HUES6 (cell line): ENCODE measurements around the gene EFEMP1.

Experiments
- H3K27ac ChIP-seq: 2 replicates; pipeline ENCODE4 v1.7.0; 2013; ENCODE audit warnings: low read depth, mild to moderate bottlenecking, low read length, inconsistent platforms
- H3K27me3 ChIP-seq: 2 replicates; pipeline ENCODE4 v1.6.1; 2013; ENCODE audit warnings: low read length; ENCODE audit not compliant: control insufficient read depth, insufficient read depth
- H3K36me3 ChIP-seq: 2 replicates; pipeline ENCODE4 v1.6.1; 2013; ENCODE audit warnings: low read length; ENCODE audit not compliant: control insufficient read depth, insufficient read depth
- H3K4me1 ChIP-seq: 2 replicates; pipeline ENCODE4 v1.6.1; 2013; ENCODE audit warnings: low read length; ENCODE audit not compliant: control insufficient read depth, insufficient read depth
- H3K4me3 ChIP-seq: 2 replicates; pipeline ENCODE4 v1.5.1; 2013; ENCODE audit warnings: low read depth, low read length
- H3K9ac ChIP-seq: one replicate; pipeline ENCODE4 v1.6.1; 2013; ENCODE audit warnings: mild to moderate bottlenecking, low read length
- H3K9me3 ChIP-seq: 2 replicates; pipeline ENCODE4 v1.6.1; 2013; ENCODE audit warnings: low read depth, low read length; ENCODE audit not compliant: control insufficient read depth, insufficient read depth

EFEMP1 gene

DNA sequence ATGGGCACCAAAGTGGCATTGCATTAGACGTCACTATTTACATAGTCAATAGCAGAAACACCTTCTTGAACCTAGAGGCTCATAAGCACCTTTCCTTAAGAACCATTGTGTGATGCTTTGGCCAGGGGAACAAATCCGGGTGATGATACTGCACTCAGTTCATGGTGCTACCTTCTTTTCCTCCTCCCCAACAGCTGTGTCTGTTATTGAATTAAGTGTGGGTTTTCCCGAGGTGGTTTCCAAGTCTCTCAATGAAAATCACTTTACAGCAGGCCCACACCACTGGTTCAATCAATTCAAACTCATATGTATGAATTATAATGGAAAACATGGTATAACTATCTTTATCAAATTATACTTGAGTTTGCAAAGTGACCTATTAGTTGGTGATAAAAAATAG is 9.3 kb upstream of the EFEMP1 start:
- Histone ChIP-seq H3K36me3 (no peaks in the 10 kb centered on the region), H3K9me3 (no peaks in the 10 kb centered on the region), H3K27ac (no peak overlapping the region), H3K4me1 (no peaks in the 10 kb centered on the region), H3K4me3 (no peak overlapping the region), H3K9ac (no peak overlapping the region), H3K27me3 (no peaks in the 10 kb centered on the region)

DNA sequence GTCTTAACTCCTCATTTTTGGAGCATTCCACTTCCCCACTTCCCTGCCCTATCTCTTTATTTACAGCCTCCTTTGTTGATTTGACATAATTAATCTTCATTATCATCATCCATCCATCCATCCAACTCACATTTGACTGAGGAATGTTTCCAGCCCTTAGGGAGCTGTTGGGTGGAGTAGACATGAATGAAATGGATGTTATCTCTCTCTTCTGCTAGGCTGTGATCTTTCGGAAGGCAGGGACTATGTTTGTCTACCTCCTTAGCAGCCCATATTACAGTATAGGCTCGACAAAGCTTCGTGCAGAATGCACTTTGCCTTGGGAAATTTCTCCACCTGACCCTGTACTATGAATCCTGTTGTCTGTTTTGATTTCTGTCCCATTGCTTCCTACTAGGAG is 7.7 kb upstream of the EFEMP1 start:
- no peak overlapping the region for H3K27ac ChIP-seq
- no peaks in the 10 kb centered on the region for H3K9me3 ChIP-seq
- no peak overlapping the region for H3K4me3 ChIP-seq
- no peaks in the 10 kb centered on the region for H3K36me3 ChIP-seq
- H3K9ac ChIP-seq = no peak overlapping the region
- peaks cover 6% of the 10 kb centered on the region for H3K27me3 ChIP-seq
- H3K4me1 ChIP-seq = no peaks in the 10 kb centered on the region

DNA sequence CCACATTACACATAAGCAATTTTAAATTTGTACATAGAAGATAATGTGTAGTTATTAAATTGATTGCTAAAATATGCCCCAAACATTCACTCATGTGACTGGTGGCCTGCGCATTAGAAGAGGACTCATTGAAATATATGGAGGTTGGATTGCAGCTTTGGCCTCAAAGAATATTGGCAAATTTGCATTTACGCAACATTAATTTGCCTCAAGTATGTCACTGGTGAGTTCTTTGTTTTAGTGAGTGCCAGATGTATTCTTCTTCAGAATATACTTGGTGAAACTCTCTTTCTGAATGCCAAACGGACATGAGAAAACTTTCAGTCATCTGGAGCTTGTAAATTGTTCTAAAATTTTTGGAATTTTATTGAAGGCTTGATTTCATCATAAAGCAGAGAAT is 5.9 kb upstream of the EFEMP1 start:
- H3K27me3 ChIP-seq = peaks cover 22% of the 10 kb centered on the region

DNA sequence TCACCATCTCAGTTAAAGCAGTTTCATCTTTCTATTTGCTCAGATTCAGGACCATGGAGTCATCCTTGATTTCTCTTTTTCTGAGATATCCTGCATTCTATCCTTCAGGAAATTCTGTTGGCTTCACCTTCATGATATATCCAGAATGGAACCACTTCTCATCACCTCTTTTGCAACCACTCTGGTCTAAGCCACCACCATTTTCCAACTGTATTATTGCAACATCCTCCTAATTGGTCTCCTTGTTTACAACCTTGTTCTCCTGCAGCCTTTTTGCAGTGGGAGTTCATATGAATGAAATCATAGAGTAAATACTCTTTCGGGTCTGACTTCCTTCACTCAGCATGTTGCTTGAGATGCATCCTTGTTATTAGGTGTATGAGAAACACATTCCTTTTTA is 3.4 kb upstream of the EFEMP1 start:
- Histone ChIP-seq H3K9ac (no peak overlapping the region), H3K27me3 (peaks cover 47% of the 10 kb centered on the region), H3K27ac (no peak overlapping the region), H3K9me3 (no peaks in the 10 kb centered on the region), H3K4me1 (peaks cover 6% of the 10 kb centered on the region), H3K4me3 (no peak overlapping the region), H3K36me3 (no peaks in the 10 kb centered on the region)

More for the DNA sequence above, 5.9 kb upstream of the EFEMP1 start:
- H3K36me3 ChIP-seq = no peaks in the 10 kb centered on the region
- no peak overlapping the region for H3K4me3 ChIP-seq
- H3K4me1 ChIP-seq = no peaks in the 10 kb centered on the region
- no peak overlapping the region for H3K27ac ChIP-seq
- H3K9me3 ChIP-seq = no peaks in the 10 kb centered on the region
- no peak overlapping the region for H3K9ac ChIP-seq

DNA sequence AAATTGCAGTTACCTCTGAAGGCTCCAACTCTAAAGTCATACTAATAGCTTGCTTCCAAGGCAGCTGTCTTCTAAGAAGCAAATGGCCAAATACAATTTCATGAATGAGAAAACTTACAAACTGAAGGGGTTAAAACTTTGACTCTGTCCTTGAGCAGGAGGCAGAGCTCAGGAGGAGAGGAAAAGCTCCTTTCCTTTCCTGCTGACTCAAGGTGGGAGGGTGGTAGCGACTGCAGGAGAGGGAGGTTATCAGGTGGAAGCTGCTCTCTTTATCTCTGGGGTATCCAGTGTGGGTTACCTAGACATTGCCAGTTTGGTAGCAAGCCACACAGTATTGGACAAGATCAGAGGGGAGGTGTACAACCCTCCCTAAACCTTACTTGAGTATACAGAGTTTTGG is 2.7 kb upstream of the EFEMP1 start:
- peaks cover 10% of the 10 kb centered on the region for H3K4me1 ChIP-seq
- no peaks in the 10 kb centered on the region for H3K36me3 ChIP-seq
- H3K27ac ChIP-seq = no peak overlapping the region
- H3K4me3 ChIP-seq = no peak overlapping the region
- H3K9ac ChIP-seq = no peak overlapping the region
- H3K9me3 ChIP-seq = no peaks in the 10 kb centered on the region
- peaks cover 52% of the 10 kb centered on the region for H3K27me3 ChIP-seq

DNA sequence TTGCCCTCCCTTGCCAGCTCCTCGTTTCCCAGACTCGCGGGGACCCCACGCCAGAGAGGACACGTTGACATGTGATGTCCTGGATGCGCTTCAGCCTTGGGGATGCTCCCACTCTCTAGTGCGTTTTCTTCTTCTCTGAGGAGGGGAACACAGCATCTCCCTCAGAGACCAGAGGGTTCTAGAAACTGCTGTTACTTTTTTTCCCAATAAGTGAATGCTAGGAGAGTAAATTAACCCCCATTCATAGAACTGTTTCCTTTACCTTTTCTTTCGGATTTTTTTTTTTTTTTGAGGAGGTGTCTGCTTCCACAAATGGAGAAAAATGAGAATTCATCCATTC is 370 bp upstream of the EFEMP1 start:
- H3K36me3 ChIP-seq = no peaks in the 10 kb centered on the region
- H3K27ac ChIP-seq = no peak overlapping the region
- peaks cover 52% of the 10 kb centered on the region for H3K27me3 ChIP-seq
- H3K9ac ChIP-seq = peak overlapping the region; percentile 25
- peaks cover 10% of the 10 kb centered on the region for H3K4me1 ChIP-seq
- H3K4me3 ChIP-seq = peak overlapping the region; percentile 88
- no peaks in the 10 kb centered on the region for H3K9me3 ChIP-seq

DNA sequence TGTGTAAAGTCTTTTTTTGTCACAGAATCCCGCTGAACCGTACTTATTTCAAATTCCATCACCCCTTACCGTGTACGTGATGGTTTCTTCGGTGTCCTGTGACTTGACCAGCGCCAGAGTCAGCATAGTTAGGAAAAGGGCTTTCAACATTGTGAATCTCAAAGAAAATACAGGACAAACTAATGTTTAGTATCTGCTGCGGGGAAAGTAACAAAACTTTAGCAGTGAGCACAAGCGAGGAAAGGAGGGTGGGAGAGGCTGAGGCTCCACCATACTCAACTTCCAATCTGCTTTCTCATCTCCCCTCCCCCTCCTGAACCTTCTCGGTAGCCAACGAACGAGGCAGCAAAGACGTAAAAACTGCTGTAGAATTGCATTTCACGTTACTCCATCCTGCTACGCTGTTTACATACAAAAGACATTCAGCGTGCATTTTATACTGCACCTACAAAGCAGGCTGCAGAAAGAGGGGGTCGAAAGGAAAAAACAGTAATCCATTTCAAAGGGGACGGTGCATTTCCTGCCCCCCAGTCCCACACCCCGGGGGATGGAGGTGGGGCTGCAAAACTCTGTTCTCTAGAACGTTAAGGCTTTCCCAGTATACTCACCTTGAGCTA is 1.2 kb downstream of the EFEMP1 start:
- H3K9me3 ChIP-seq = no peaks in the 10 kb centered on the region
- H3K9ac ChIP-seq = peak overlapping the region; percentile 38
- peaks cover 52% of the 10 kb centered on the region for H3K27me3 ChIP-seq
- H3K27ac ChIP-seq = no peak overlapping the region
- H3K4me3 ChIP-seq = peak overlapping the region; percentile 88
- peaks cover 1% of the 10 kb centered on the region; the same call in 1 of the 2 replicates for H3K36me3 ChIP-seq
- peaks cover 10% of the 10 kb centered on the region for H3K4me1 ChIP-seq

DNA sequence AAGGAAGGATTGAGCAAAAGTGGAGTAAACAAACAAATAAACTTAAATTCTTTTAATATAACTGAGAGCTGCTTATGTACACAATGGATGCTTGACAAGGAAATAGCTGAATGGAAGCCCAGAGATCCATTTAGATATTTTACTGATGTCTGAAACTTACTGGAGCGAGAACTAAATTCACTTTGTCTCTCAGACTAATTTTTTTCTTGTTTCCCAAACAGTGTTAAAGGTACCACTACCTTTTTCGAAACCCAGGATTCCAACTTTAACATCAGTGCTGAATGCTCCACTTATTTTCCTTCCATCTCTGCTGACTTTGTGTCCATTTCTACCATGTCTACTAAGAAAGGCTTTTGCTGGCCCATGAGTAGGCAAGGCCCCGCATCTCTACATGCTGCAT is 4.0 kb downstream of the EFEMP1 start:
- no peak overlapping the region for H3K9ac ChIP-seq
- no peaks in the 10 kb centered on the region for H3K9me3 ChIP-seq
- no peak overlapping the region for H3K27ac ChIP-seq
- peaks cover 31% of the 10 kb centered on the region for H3K27me3 ChIP-seq
- H3K36me3 ChIP-seq = peaks cover 3% of the 10 kb centered on the region; the same call in 1 of the 2 replicates
- H3K4me3 ChIP-seq = no peak overlapping the region
- H3K4me1 ChIP-seq = peaks cover 10% of the 10 kb centered on the region

DNA sequence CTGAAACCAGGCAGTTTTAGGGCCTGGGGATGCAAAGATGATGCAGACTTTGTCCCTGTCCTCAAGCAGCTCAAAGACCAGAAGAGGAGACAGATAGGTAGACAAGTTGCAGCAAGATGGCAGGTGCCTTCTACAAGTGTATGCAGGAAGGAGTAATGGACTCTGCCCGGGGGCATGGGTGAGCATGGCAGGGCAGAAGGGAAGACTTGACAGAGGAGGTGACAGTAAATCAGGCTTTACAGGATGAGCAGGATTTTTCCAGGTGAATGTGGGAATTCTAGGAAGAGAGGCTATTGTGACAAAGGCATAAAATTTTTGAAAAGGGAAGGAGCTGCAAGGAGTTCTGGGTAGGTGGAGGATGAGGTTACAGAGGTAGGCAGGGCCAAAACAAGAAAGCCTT is 4.7 kb downstream of the EFEMP1 start:
- H3K9me3 ChIP-seq = no peaks in the 10 kb centered on the region
- H3K4me3 ChIP-seq = no peak overlapping the region
- H3K36me3 ChIP-seq = peaks cover 3% of the 10 kb centered on the region; the same call in 1 of the 2 replicates

DNA sequence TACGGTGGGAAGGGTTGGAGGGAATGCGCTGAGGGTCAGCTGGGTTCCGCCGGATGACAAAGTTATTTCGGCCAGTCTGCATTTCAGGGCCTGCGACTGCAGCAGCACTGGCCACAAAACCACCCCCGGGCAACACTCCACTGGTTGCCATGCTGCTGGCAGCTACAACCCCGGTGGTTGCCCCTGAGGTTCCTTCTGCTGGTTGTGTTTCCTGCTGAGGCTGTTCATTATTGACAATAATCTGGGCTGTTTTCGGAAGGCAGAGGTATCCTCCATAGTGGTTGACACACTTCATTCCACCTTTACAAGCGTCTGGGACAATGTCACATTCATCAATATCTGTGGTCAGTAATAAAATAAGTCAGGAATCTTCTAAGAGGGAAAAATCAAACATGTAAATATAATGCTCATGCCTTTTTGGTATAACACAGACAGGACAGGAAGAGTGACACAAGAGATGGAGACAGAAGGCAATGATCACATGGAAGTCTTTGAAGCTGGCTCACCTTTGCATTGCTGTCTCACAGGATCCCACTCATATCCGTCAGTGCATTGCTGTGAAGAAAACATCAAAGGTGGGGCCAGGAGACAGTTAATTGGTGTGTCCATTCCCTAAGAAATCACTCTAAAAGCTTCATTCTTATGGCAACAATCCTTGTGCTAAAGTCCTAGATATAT is 5.7 kb downstream of the EFEMP1 start:
- no peaks in the 10 kb centered on the region for H3K9me3 ChIP-seq
- no peak overlapping the region for H3K4me3 ChIP-seq
- H3K27me3 ChIP-seq = peaks cover 14% of the 10 kb centered on the region
- H3K36me3 ChIP-seq = peaks cover 3% of the 10 kb centered on the region; the same call in 1 of the 2 replicates
- no peak overlapping the region for H3K9ac ChIP-seq
- H3K27ac ChIP-seq = no peak overlapping the region
- H3K4me1 ChIP-seq = peaks cover 10% of the 10 kb centered on the region

More for the DNA sequence above, 4.7 kb downstream of the EFEMP1 start:
- Histone ChIP-seq H3K4me1 (peaks cover 10% of the 10 kb centered on the region), H3K27ac (no peak overlapping the region), H3K27me3 (peaks cover 24% of the 10 kb centered on the region), H3K9ac (no peak overlapping the region)

DNA sequence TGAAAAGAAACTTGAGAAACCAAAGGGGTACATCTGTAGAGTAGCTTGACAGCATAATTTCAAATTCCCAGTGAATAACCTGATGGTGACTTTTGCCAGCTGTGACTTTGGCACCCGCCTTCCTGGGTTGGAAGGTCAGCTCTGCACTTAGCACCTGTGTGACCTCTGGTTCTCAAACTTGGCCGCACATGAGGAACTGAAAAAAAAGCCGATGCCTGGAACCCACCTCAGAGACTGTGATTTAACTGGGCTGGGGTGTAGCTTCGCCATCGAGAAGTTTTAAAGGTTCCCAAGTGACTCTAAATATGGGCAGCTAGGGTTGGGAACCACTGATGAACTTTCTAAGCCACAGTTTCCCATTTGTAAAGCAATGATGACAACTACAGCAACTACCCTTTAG is 6.5 kb downstream of the EFEMP1 start:
- H3K27ac ChIP-seq = no peak overlapping the region
- H3K9me3 ChIP-seq = no peaks in the 10 kb centered on the region
- no peak overlapping the region for H3K9ac ChIP-seq
- H3K27me3 ChIP-seq = peaks cover 7% of the 10 kb centered on the region
- no peak overlapping the region for H3K4me3 ChIP-seq
- H3K36me3 ChIP-seq = peaks cover 3% of the 10 kb centered on the region; the same call in 1 of the 2 replicates
- peaks cover 5% of the 10 kb centered on the region for H3K4me1 ChIP-seq
